CD14-positive monocyte (primary cell): ENCODE measurements around the gene XYLT1. TPM values are rescaled to one million over a fixed set of nuclear protein-coding genes. Genes with fewer than 3 reads are reported as not detected.

Source experiments
- DNase-seq, 3 donors: peaks; one replicate each; pipeline ENCODE4 v3.0.0-alpha.2; 2011 to 2022
- H2AFZ ChIP-seq: 2 replicates; pipeline ENCODE4 v1.6.0; 2012; ENCODE audit warnings: mild to moderate bottlenecking, low read depth, low read length, inconsistent platforms; ENCODE audit not compliant: insufficient read depth, poor library complexity, severe bottlenecking
- H3K27ac ChIP-seq, 2 donors: 1 replicate in 1 of 2; 2 replicates in 1 of 2; pipeline ENCODE4 v1.5.1; 2012 to 2013; ENCODE audit warnings: low read length in 2 of 2, control low read depth in 1 of 2, inconsistent platforms in 1 of 2, low read depth in 1 of 2, mild to moderate bottlenecking in 1 of 2
- H3K27me3 ChIP-seq, 2 donors: one replicate each; pipeline versions ENCODE4 v1.6.0 to v1.6.1; 2011 to 2013; ENCODE audit warnings: low read length in 2 of 2; ENCODE audit not compliant: control insufficient read depth in 2 of 2, insufficient read depth in 2 of 2
- H3K36me3 ChIP-seq, 2 donors: replicated peaks in 1 of 2; 1 replicate in 1 of 2; 2 replicates in 1 of 2; pipeline versions ENCODE4 v1.5.1 to v1.6.1; 2012 to 2013; ENCODE audit warnings: low read length in 2 of 2, control low read depth in 1 of 2, inconsistent platforms in 1 of 2, mild to moderate bottlenecking in 1 of 2; ENCODE audit not compliant: insufficient read depth in 2 of 2, control insufficient read depth in 1 of 2
- H3K4me1 ChIP-seq, 2 donors: 1 replicate in 1 of 2; 2 replicates in 1 of 2; pipeline versions ENCODE4 v1.5.1 to v1.6.1; 2012 to 2013; ENCODE audit warnings: low read length in 2 of 2, control low read depth in 1 of 2, inconsistent platforms in 1 of 2, mild to moderate bottlenecking in 1 of 2, moderate library complexity in 1 of 2; ENCODE audit not compliant: insufficient read depth in 2 of 2, control insufficient read depth in 1 of 2
- H3K4me2 ChIP-seq: replicated peaks from 2 replicates; pipeline ENCODE3; 2012; ENCODE audit warnings: low read length, moderate library complexity, mild to moderate bottlenecking; ENCODE audit not compliant: poor library complexity, severe bottlenecking; ENCODE audit errors: extremely low read depth
- H3K4me3 ChIP-seq, 3 experiments: fragments of 200-600 bp in 1 of 3; sonication (generic) in 1 of 3; replicated peaks in 1 of 3; 1 replicate in 2 of 3; 2 replicates in 1 of 3; pipeline ENCODE4 v1.5.1; 2011 to 2013; ENCODE audit warnings: low read length in 3 of 3, mild to moderate bottlenecking in 3 of 3, control low read depth in 2 of 3, low read depth in 2 of 3, inconsistent platforms in 1 of 3, moderate library complexity in 1 of 3
- H3K79me2 ChIP-seq: 2 replicates; pipeline ENCODE4 v1.6.0; 2012; ENCODE audit warnings: mild to moderate bottlenecking, control low read depth, inconsistent platforms, low read length, moderate library complexity; ENCODE audit not compliant: insufficient read depth
- H3K9ac ChIP-seq: 2 replicates; pipeline ENCODE4 v1.6.0; 2017; ENCODE audit warnings: low read length, mild to moderate bottlenecking; ENCODE audit not compliant: insufficient read depth, poor library complexity, severe bottlenecking
- H3K9me3 ChIP-seq, 2 donors: replicated peaks in 1 of 2; 1 replicate in 1 of 2; 2 replicates in 1 of 2; pipeline versions ENCODE4 v1.5.1 to v1.6.1; 2012 to 2013; ENCODE audit warnings: low read length in 2 of 2, control low read depth in 1 of 2; ENCODE audit not compliant: control insufficient read depth in 1 of 2, insufficient read depth in 1 of 2
- H4K20me1 ChIP-seq: 2 replicates; pipeline ENCODE4 v1.6.0; 2012; ENCODE audit warnings: mild to moderate bottlenecking, low read length, control low read depth, moderate library complexity; ENCODE audit not compliant: insufficient read depth
- H3K27ac Mint-ChIP-seq, 7 donors: one replicate each; pipeline ENCODE4 v1.8.0; 2020; ENCODE audit warnings: mild to moderate bottlenecking in 7 of 7, mixed read lengths in 7 of 7, moderate library complexity in 6 of 7, inconsistent platforms in 2 of 7
- H3K27me3 Mint-ChIP-seq, 3 donors: one replicate each; pipeline ENCODE4 v1.8.0; 2021 to 2022; ENCODE audit warnings: low read depth in 3 of 3, mild to moderate bottlenecking in 3 of 3, mixed read lengths in 3 of 3, moderate library complexity in 3 of 3, inconsistent platforms in 1 of 3
- H3K36me3 Mint-ChIP-seq, 2 donors: one replicate each; pipeline ENCODE4 v1.8.0; 2020; ENCODE audit warnings: mixed read lengths in 2 of 2, inconsistent platforms in 1 of 2, mild to moderate bottlenecking in 1 of 2
- H3K4me1 Mint-ChIP-seq: one replicate; pipeline ENCODE4 v1.8.0; 2020; ENCODE audit warnings: mild to moderate bottlenecking, mixed read lengths
- H3K4me3 Mint-ChIP-seq, 2 donors: one replicate each; pipeline ENCODE4 v1.8.0; 2020; ENCODE audit warnings: mild to moderate bottlenecking in 2 of 2, mixed read lengths in 2 of 2, moderate library complexity in 1 of 2
- H3K9me3 Mint-ChIP-seq, 7 donors: one replicate each; pipeline ENCODE4 v1.8.0; 2020 to 2022; ENCODE audit warnings: mixed read lengths in 7 of 7, mild to moderate bottlenecking in 6 of 7, moderate library complexity in 6 of 7, inconsistent platforms in 2 of 7
- CTCF ChIP-seq: fragments of 200-600 bp; IDR thresholded peaks from one replicate; pipeline ENCODE4 v1.8.0; 2022; ENCODE audit warnings: antibody characterized with exemption, mild to moderate bottlenecking
- WGBS: methylation state at CpG from one replicate; pipeline ENCODE4 v1.1.5; 2013; ENCODE audit warnings: missing lambda C conversion rate; ENCODE audit not compliant: insufficient coverage; 5-methylcytosine and 5-hydroxymethylcytosine counted together
- intact Hi-C, 2 donors: fragments of 100-400 bp; cut with micrococcal nuclease; formaldehyde crosslinking; loops; one replicate each; pipeline versions ENCODE4 v1.15.0 to v1.15.1; 2023
- polyA plus RNA-seq, 3 donors: library from polyadenylated mRNA; depleted of rRNA in 1 of 3; unstranded in 2 of 3; stranded (reverse) in 1 of 3; fragments of 300-500 nt in 2 of 3; fragments of >200 nt in 1 of 3; fragmentation: Illumina TruSeq in 2 of 3; gene quantifications; 1 replicate in 2 of 3; 2 replicates in 1 of 3; pipeline ENCODE4 v1.2.3, GENCODE V29; 2012 to 2021

XYLT1 gene
- polyA plus RNA-seq, 3 donors = 0.51 to 9.4 (median 1.6) TPM

GRCh38 chr16:17173281-17173680 is 297.5 kb downstream of the XYLT1 start:
- peaks cover 0 to 3% (median under 1%) of the 10 kb centered on the region in 3 donors for H3K27me3 Mint-ChIP-seq
- intact Hi-C loops = no loop called here
- no peaks in the 10 kb centered on the region for H4K20me1 ChIP-seq
- H3K79me2 ChIP-seq = peaks cover 52% of the 10 kb centered on the region
- H3K27ac Mint-ChIP-seq = peak overlapping the region; percentile 88 to 97 (median 95)
- H3K4me3 ChIP-seq = peak overlapping the region in 1 of 3 experiments; percentile 59
- H3K4me1 ChIP-seq = peaks cover 76 to 78% of the 10 kb centered on the region in 2 donors
- peak; percentile 89 to 98 (median 97) for DNase-seq
- H3K27ac ChIP-seq = peak overlapping the region; percentile 61 to 92
- peaks cover 0 to 13% of the 10 kb centered on the region in 2 donors for H3K36me3 ChIP-seq
- peak overlapping the region in 1 of 2 donors; percentile 76 for H3K4me3 Mint-ChIP-seq
- 0% methylated on average over 3 of the region's 6 CpGs for WGBS
- H2AFZ ChIP-seq = no peak overlapping the region
- TF ChIP-seq CTCF = no peak
- peaks cover 82% of the 10 kb centered on the region for H3K4me1 Mint-ChIP-seq
- no peaks in the 10 kb centered on the region for H3K27me3 ChIP-seq
- peaks cover 16 to 30% of the 10 kb centered on the region in 2 donors for H3K36me3 Mint-ChIP-seq
- no peaks in the 10 kb centered on the region for H3K9me3 ChIP-seq
- peak overlapping the region; percentile 71 for H3K4me2 ChIP-seq
- peak overlapping the region; percentile 33 for H3K9ac ChIP-seq
- peaks cover 0 to 1% (median 0%) of the 10 kb centered on the region in 7 donors for H3K9me3 Mint-ChIP-seq

DNA sequence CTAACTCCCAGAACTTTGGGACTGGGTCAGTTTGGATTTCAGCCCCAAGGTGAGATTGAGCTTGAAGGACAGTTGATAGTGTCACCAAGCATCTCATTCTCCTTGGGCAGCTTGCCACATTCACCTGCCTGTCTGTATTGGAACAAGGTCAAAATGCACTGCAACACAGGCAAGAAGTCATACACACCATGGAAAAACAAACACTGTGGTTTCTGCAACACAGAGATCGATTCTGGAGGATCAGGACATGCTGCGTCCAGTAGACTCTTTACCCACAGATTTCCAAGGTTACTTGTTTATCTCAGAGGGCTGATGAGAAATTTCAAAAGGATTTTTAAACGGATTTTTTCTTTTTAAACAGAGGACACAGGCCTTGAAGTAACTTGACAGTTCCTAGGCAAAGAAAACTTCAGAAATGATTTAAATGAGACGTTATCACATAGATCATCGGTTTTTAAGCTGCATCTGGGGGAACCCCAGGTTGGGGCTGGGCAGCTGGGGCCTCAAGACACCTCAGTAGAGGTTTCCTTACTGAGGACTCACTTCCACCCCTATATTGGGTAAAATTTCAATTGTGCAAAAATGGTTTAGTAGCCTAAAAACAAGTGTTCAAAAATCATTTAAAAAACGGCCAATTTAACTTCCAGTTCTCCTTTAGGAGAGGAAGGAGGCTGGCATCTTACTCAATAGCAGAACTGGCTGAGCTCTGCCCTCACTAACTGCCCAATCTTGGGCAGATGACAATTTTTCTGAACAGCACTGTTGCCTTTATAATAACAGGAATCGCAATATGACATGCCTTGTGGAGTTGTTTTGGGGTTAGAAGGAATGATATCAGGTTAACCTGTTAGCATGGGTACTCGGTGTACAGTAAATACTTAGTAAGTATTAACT is 299.3 kb downstream of the XYLT1 start:
- peaks cover 0 to under 1% (median 0%) of the 10 kb centered on the region in 3 donors for H3K27me3 Mint-ChIP-seq
- H3K4me3 Mint-ChIP-seq = peak overlapping the region; percentile 25 to 91
- no peak for TF ChIP-seq CTCF
- Histone ChIP-seq H3K9ac (peak overlapping the region; percentile 33), H2AFZ (no peak overlapping the region), H3K4me2 (peak overlapping the region; percentile 71), H3K27me3 (no peaks in the 10 kb centered on the region), H3K79me2 (peaks cover 53% of the 10 kb centered on the region), H3K4me1 (peaks cover 80 to 81% of the 10 kb centered on the region in 2 donors), H3K4me3 (peak overlapping the region in 2 of 3 experiments; percentile 20 to 59), H3K36me3 (peaks cover 0 to 13% of the 10 kb centered on the region in 2 donors), H3K9me3 (no peaks in the 10 kb centered on the region), H3K27ac (peak overlapping the region; percentile 68 to 92), H4K20me1 (no peaks in the 10 kb centered on the region)
- H3K4me1 Mint-ChIP-seq = peaks cover 81% of the 10 kb centered on the region
- intact Hi-C loops = no loop called here
- peak overlapping the region; percentile 88 to 97 (median 95) for H3K27ac Mint-ChIP-seq
- H3K36me3 Mint-ChIP-seq = peaks cover 19 to 31% of the 10 kb centered on the region in 2 donors
- 12% methylated on average over 3 of the region's 8 CpGs for WGBS
- DNase-seq = peak; percentile 60 to 87 (median 77)
- peaks cover 0 to 3% (median 0%) of the 10 kb centered on the region in 7 donors for H3K9me3 Mint-ChIP-seq
